DOHH2 (cell line): ENCODE results near the gene GRB10.

ENCODE experiments used
- EZH2phosphoT487 ChIP-seq: fragments of 200-600 bp; sonication (generic); IDR thresholded peaks from 2 replicates; pipeline ENCODE4 v1.6.1; 2017; ENCODE audit warnings: borderline replicate concordance, mild to moderate bottlenecking, antibody characterized with exemption, low read length, moderate library complexity, mixed read lengths
- TF ChIP-seq, protein P1 (sequence below): fragments of 200-600 bp; sonication (generic); IDR thresholded peaks from one replicate; pipeline ENCODE4 v1.5.1; 2014; ENCODE audit warnings: antibody characterized with exemption, mild to moderate bottlenecking, low read depth, low read length; ENCODE audit not compliant: poor library complexity, severe bottlenecking

DNA sequence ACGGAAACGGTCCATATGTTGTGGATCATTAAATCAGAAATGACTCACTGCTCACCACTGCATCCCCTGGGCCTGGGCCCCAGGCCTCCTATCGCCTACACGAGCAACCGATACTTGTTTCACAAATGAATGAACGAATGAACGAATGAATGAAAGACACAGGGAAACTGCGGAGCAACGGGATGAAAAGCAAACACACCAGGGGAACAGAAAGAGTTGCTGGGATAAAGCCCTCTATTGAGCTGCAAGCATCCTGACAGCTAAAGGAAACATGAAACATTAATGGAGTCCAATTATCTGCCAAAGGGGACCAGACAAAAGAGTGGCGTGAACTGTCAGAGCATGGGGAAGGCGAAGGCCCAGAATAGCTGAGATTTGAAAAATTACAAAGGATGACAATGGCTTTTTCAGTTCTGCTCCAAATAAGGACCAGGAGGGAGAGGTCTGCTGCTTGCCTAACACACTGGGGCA lies 92.1 kb downstream of the GRB10 start:
- TF ChIP-seq, protein P1, sequence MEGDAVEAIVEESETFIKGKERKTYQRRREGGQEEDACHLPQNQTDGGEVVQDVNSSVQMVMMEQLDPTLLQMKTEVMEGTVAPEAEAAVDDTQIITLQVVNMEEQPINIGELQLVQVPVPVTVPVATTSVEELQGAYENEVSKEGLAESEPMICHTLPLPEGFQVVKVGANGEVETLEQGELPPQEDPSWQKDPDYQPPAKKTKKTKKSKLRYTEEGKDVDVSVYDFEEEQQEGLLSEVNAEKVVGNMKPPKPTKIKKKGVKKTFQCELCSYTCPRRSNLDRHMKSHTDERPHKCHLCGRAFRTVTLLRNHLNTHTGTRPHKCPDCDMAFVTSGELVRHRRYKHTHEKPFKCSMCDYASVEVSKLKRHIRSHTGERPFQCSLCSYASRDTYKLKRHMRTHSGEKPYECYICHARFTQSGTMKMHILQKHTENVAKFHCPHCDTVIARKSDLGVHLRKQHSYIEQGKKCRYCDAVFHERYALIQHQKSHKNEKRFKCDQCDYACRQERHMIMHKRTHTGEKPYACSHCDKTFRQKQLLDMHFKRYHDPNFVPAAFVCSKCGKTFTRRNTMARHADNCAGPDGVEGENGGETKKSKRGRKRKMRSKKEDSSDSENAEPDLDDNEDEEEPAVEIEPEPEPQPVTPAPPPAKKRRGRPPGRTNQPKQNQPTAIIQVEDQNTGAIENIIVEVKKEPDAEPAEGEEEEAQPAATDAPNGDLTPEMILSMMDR = no peak
- TF ChIP-seq EZH2phosphoT487 = no peak
